ENCODE measurements around the gene PCDH8.

PCDH8 gene

GRCh38 chr13:52844836-52845235, 3.6 kb downstream of the PCDH8 start:
- H3K9ac ChIP-seq (ENCODE audit: low read length) = no peak overlapping the region
- H2BK120ac ChIP-seq (ENCODE audit: low read depth, low read length) = no peak overlapping the region
- H4K91ac ChIP-seq (ENCODE audit: low read length) = no peak overlapping the region
- H3K4me3 ChIP-seq (ENCODE audit: insufficient read depth in 1 of 2, low read depth in 1 of 2, low read length in 2 of 2) = no peak overlapping the region
- 96% methylated on average over 11 of the region's 11 CpGs for WGBS
- H2AFZ ChIP-seq (ENCODE audit: low read depth, low read length) = no peak overlapping the region
- H3K4me2 ChIP-seq (ENCODE audit: low read length, poor library complexity, severe bottlenecking) = no peak overlapping the region
- peaks cover 0 to 15% of the 10 kb centered on the region in 2 experiments for H3K36me3 ChIP-seq (ENCODE audit: control insufficient read depth in 1 of 2, insufficient read depth in 2 of 2, low read depth in 1 of 2, low read length in 2 of 2)
- no peak overlapping the region for H3K4ac ChIP-seq (ENCODE audit: low read depth in 1 of 2, low read length in 2 of 2)
- no peak overlapping the region for H2BK5ac ChIP-seq (ENCODE audit: low read depth, low read length, poor library complexity, severe bottlenecking)
- H4K8ac ChIP-seq (ENCODE audit: low read length) = no peak overlapping the region
- H3K27ac ChIP-seq (ENCODE audit: low read length, poor library complexity, severe bottlenecking) = no peak overlapping the region
- no peak for DNase-seq
- H3K9me3 ChIP-seq (ENCODE audit: control insufficient read depth, low read length) = no peaks in the 10 kb centered on the region
- peaks cover 40 to 79% of the 10 kb centered on the region in 2 experiments for H3K27me3 ChIP-seq (ENCODE audit: control insufficient read depth in 1 of 2, insufficient read depth in 1 of 2, low read length in 2 of 2)
- H2AK5ac ChIP-seq (ENCODE audit: low read length, severe bottlenecking) = no peak overlapping the region
- no peak overlapping the region for H3K23ac ChIP-seq (ENCODE audit: low read length in 2 of 2)
- no peaks in the 10 kb centered on the region for H3K79me1 ChIP-seq (replicated peaks; ENCODE audit: low read length, poor library complexity, severe bottlenecking)
- no peak overlapping the region for H2BK15ac ChIP-seq (ENCODE audit: low read depth, poor library complexity, severe bottlenecking)
- no peak overlapping the region for H3K18ac ChIP-seq (ENCODE audit: low read depth in 1 of 2, low read length in 2 of 2)
- no peak overlapping the region for H3K14ac ChIP-seq (ENCODE audit: low read length in 2 of 2)
- no peak overlapping the region for H2BK12ac ChIP-seq (ENCODE audit: low read length in 2 of 2)
- H3K4me1 ChIP-seq (ENCODE audit: control insufficient read depth, insufficient read depth, low read depth, low read length) = peaks cover 6% of the 10 kb centered on the region

DNA sequence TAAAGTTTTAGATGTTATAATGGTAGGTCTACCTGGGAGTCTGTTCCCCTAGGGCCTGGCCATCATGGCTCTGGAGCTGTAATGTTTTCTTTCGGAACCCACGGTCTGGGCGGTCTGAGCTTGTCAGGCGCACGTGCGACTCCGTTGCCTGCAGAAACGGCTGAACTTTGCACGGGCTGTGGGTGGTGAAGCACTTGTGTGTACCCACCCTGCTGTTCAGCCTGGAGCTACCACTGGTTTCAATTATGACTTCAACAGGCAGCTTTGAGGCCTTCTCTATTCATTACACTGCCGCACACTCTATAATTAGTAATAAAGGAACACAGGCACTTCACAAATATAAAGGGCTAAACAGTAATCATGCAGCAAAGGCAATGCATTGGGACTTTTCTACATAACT, 6.0 kb downstream of the PCDH8 start:
- Histone ChIP-seq H3K4me2 (ENCODE audit: low read length, poor library complexity, severe bottlenecking) (no peak overlapping the region), H2BK15ac (ENCODE audit: low read depth, poor library complexity, severe bottlenecking) (no peak overlapping the region), H2AFZ (ENCODE audit: low read depth, low read length) (no peak overlapping the region), H4K8ac (ENCODE audit: low read length) (no peak overlapping the region), H3K27me3 (ENCODE audit: control insufficient read depth in 1 of 2, insufficient read depth in 1 of 2, low read length in 2 of 2) (peaks cover 19 to 56% of the 10 kb centered on the region in 2 experiments), H3K18ac (ENCODE audit: low read depth in 1 of 2, low read length in 2 of 2) (no peak overlapping the region), H3K9me3 (ENCODE audit: control insufficient read depth, low read length) (no peaks in the 10 kb centered on the region), H3K14ac (ENCODE audit: low read length in 2 of 2) (no peak overlapping the region), H3K36me3 (ENCODE audit: control insufficient read depth in 1 of 2, insufficient read depth in 2 of 2, low read depth in 1 of 2, low read length in 2 of 2) (peaks cover 0 to 15% of the 10 kb centered on the region in 2 experiments), H3K23ac (ENCODE audit: low read length in 2 of 2) (no peak overlapping the region), H3K79me1 (replicated peaks; ENCODE audit: low read length, poor library complexity, severe bottlenecking) (no peaks in the 10 kb centered on the region), H2BK5ac (ENCODE audit: low read depth, low read length, poor library complexity, severe bottlenecking) (no peak overlapping the region), H2AK5ac (ENCODE audit: low read length, severe bottlenecking) (no peak overlapping the region), H3K27ac (ENCODE audit: low read length, poor library complexity, severe bottlenecking) (no peak overlapping the region), H3K4me1 (ENCODE audit: control insufficient read depth, insufficient read depth, low read depth, low read length) (peaks cover 6% of the 10 kb centered on the region), H3K4me3 (ENCODE audit: insufficient read depth in 1 of 2, low read depth in 1 of 2, low read length in 2 of 2) (no peak overlapping the region), H2BK120ac (ENCODE audit: low read depth, low read length) (no peak overlapping the region), H3K9ac (ENCODE audit: low read length) (no peak overlapping the region), H4K91ac (ENCODE audit: low read length) (no peak overlapping the region), H3K4ac (ENCODE audit: low read depth in 1 of 2, low read length in 2 of 2) (no peak overlapping the region), H2BK12ac (ENCODE audit: low read length in 2 of 2) (no peak overlapping the region)
- 89% methylated on average over 10 of the region's 10 CpGs for WGBS
- DNase-seq = no peak

DNA sequence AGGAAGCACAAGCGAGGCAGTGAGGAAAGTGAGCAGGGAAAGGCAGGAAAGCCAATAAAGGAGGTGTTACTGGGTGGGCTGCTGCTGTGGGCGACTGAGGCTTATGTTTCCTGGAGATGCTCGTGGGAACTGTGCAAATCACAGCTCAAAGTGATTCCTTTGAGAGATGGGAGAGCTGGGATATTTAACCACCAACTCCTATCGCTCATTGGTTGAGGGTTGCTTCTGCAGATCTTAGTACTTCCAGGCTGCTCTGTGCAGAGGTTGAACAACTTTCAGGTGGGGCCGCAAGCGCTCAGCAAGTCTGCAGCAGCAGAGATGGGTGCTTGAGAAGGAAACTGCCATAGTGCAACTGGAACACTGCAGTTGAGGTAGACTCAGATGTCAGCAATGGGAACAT, 8.4 kb downstream of the PCDH8 start:
- Histone ChIP-seq H4K8ac (ENCODE audit: low read length) (no peak overlapping the region), H3K4ac (ENCODE audit: low read depth in 1 of 2, low read length in 2 of 2) (no peak overlapping the region), H3K4me3 (ENCODE audit: insufficient read depth in 1 of 2, low read depth in 1 of 2, low read length in 2 of 2) (no peak overlapping the region), H2BK15ac (ENCODE audit: low read depth, poor library complexity, severe bottlenecking) (no peak overlapping the region), H3K9ac (ENCODE audit: low read length) (no peak overlapping the region), H2AK5ac (ENCODE audit: low read length, severe bottlenecking) (no peak overlapping the region), H4K91ac (ENCODE audit: low read length) (no peak overlapping the region), H3K79me1 (replicated peaks; ENCODE audit: low read length, poor library complexity, severe bottlenecking) (no peaks in the 10 kb centered on the region), H2BK12ac (ENCODE audit: low read length in 2 of 2) (no peak overlapping the region), H3K23ac (ENCODE audit: low read length in 2 of 2) (no peak overlapping the region), H2AFZ (ENCODE audit: low read depth, low read length) (no peak overlapping the region), H3K27ac (ENCODE audit: low read length, poor library complexity, severe bottlenecking) (no peak overlapping the region), H2BK5ac (ENCODE audit: low read depth, low read length, poor library complexity, severe bottlenecking) (no peak overlapping the region), H3K27me3 (ENCODE audit: control insufficient read depth in 1 of 2, insufficient read depth in 1 of 2, low read length in 2 of 2) (peaks cover 8 to 35% of the 10 kb centered on the region in 2 experiments), H3K18ac (ENCODE audit: low read depth in 1 of 2, low read length in 2 of 2) (no peak overlapping the region), H3K4me2 (ENCODE audit: low read length, poor library complexity, severe bottlenecking) (no peak overlapping the region), H2BK120ac (ENCODE audit: low read depth, low read length) (no peak overlapping the region), H3K36me3 (ENCODE audit: control insufficient read depth in 1 of 2, insufficient read depth in 2 of 2, low read depth in 1 of 2, low read length in 2 of 2) (no peaks in the 10 kb centered on the region), H3K14ac (ENCODE audit: low read length in 2 of 2) (no peak overlapping the region), H3K4me1 (ENCODE audit: control insufficient read depth, insufficient read depth, low read depth, low read length) (no peaks in the 10 kb centered on the region), H3K9me3 (ENCODE audit: control insufficient read depth, low read length) (no peaks in the 10 kb centered on the region)
- DNase-seq = no peak
- 78% methylated on average over 6 of the region's 6 CpGs for whole genome bisulfite sequencing

DNA sequence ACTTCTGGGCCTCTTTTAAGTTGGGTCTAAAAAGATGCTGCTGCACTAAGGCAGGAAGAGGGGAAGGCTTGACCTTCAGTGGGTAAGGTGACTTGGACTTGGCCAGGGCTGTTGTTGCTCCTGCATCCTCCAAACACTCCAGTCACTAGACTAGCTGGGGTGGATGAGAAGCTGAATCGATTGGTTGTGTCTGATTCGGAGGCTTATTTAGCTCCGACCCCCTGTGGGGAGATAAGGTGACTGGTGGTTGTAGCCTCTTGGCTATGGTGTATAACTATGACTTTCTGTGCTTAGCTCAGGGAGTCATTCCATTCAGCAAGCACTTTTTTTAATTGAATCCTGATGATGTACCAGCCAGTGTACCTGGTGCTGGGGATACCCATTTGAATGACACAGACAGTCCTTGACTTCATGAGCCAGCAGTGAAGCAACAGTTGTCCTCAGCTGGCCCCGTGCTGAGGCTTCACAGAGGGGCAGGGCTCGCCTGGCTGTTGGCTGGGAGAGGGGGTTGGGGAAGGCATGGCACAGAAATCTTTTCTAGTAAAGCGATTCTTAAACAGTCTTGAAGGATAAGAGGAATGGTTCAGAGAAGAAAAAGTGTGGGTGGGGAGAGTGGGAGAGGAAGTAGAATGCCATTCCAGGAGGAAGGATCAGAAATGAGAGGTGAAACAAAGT, 9.9 kb downstream of the PCDH8 start:
- Histone ChIP-seq H4K91ac (ENCODE audit: low read length) (no peak overlapping the region), H3K18ac (ENCODE audit: low read depth in 1 of 2, low read length in 2 of 2) (no peak overlapping the region), H3K23ac (ENCODE audit: low read length in 2 of 2) (no peak overlapping the region), H3K4me1 (ENCODE audit: control insufficient read depth, insufficient read depth, low read depth, low read length) (no peaks in the 10 kb centered on the region), H2BK120ac (ENCODE audit: low read depth, low read length) (no peak overlapping the region), H3K9me3 (ENCODE audit: control insufficient read depth, low read length) (no peaks in the 10 kb centered on the region), H2BK15ac (ENCODE audit: low read depth, poor library complexity, severe bottlenecking) (no peak overlapping the region), H3K14ac (ENCODE audit: low read length in 2 of 2) (no peak overlapping the region), H3K27ac (ENCODE audit: low read length, poor library complexity, severe bottlenecking) (no peak overlapping the region), H2BK5ac (ENCODE audit: low read depth, low read length, poor library complexity, severe bottlenecking) (no peak overlapping the region), H4K8ac (ENCODE audit: low read length) (no peak overlapping the region), H2AK5ac (ENCODE audit: low read length, severe bottlenecking) (no peak overlapping the region), H3K9ac (ENCODE audit: low read length) (no peak overlapping the region), H3K4ac (ENCODE audit: low read depth in 1 of 2, low read length in 2 of 2) (no peak overlapping the region), H3K36me3 (ENCODE audit: control insufficient read depth in 1 of 2, insufficient read depth in 2 of 2, low read depth in 1 of 2, low read length in 2 of 2) (no peaks in the 10 kb centered on the region), H2AFZ (ENCODE audit: low read depth, low read length) (no peak overlapping the region), H3K4me3 (ENCODE audit: insufficient read depth in 1 of 2, low read depth in 1 of 2, low read length in 2 of 2) (no peak overlapping the region), H3K27me3 (ENCODE audit: control insufficient read depth in 1 of 2, insufficient read depth in 1 of 2, low read length in 2 of 2) (peaks cover 0 to 22% of the 10 kb centered on the region in 2 experiments), H3K79me1 (replicated peaks; ENCODE audit: low read length, poor library complexity, severe bottlenecking) (no peaks in the 10 kb centered on the region), H3K4me2 (ENCODE audit: low read length, poor library complexity, severe bottlenecking) (no peak overlapping the region), H2BK12ac (ENCODE audit: low read length in 2 of 2) (no peak overlapping the region)
- 42% methylated on average over 6 of the region's 6 CpGs for WGBS
- DNase-seq = no peak
